Retinal pigment epithelial cell (primary cell): ENCODE measurements around the gene NOS1AP.
A peak's percentile ranks its signal among the peaks of the same experiment; 100 is the strongest.

ENCODE experiments used
- DNase-seq: peaks from one replicate; pipeline ENCODE4 v3.0.0-alpha.2; 2010; ENCODE audit warnings: low read depth
- H3K4me3 ChIP-seq: 2 replicates; pipeline ENCODE4 v1.5.1; 2011; ENCODE audit warnings: mild to moderate bottlenecking, low read length, control low read depth, moderate library complexity
- CTCF ChIP-seq: conservative IDR thresholded peaks from 2 replicates; pipeline ENCODE4 v1.5.1; 2011; ENCODE audit warnings: low read depth, low read length, control low read depth, inconsistent platforms

NOS1AP gene

GRCh38 chr1:162292422-162292849 is 222.9 kb downstream of the NOS1AP start:
- TF ChIP-seq CTCF, result no peak
- DNase-seq, result peak; percentile 68
- no peak overlapping the region for H3K4me3 ChIP-seq

- TF ChIP-seq CTCF, result no peak
- H3K4me3 ChIP-seq, result no peak overlapping the region
- no peak for DNase-seq
Measured at GRCh38 chr1:162293073-162293692, 223.7 kb downstream of the NOS1AP start.

- no peak for TF ChIP-seq CTCF
- no peak for DNase-seq
- H3K4me3 ChIP-seq, result no peak overlapping the region
Measured at GRCh38 chr1:162294015-162294414, 224.5 kb downstream of the NOS1AP start.

- no peak for TF ChIP-seq CTCF
- DNase-seq, result no peak
Measured at GRCh38 chr1:162297208-162297607, 227.7 kb downstream of the NOS1AP start.

GRCh38 chr1:162298266-162298665 is 228.8 kb downstream of the NOS1AP start:
- DNase-seq, result no peak
- TF ChIP-seq CTCF, result no peak
- no peak overlapping the region for H3K4me3 ChIP-seq

More at GRCh38 chr1:162297208-162297607, 227.7 kb downstream of the NOS1AP start:
- H3K4me3 ChIP-seq, result no peak overlapping the region

GRCh38 chr1:162299018-162299417 is 229.5 kb downstream of the NOS1AP start:
- TF ChIP-seq CTCF, result no peak
- no peak overlapping the region for H3K4me3 ChIP-seq
- no peak for DNase-seq
